Chondrocyte (in vitro differentiated cells): ENCODE measurements around the gene DVL1. TPM values are rescaled to one million over a fixed set of nuclear protein-coding genes. Genes with fewer than 3 reads are reported as not detected.
A peak's percentile ranks its signal among the peaks of the same experiment; 100 is the strongest.

ENCODE experiments used
- DNase-seq: peaks from one replicate; pipeline ENCODE4 v3.0.0; 2021; ENCODE audit warnings: mixed read lengths, low spot score
- H3K27ac Mint-ChIP-seq: one replicate; pipeline ENCODE4 v1.8.0; 2021; ENCODE audit warnings: mild to moderate bottlenecking, moderate library complexity, mixed read lengths; ENCODE audit not compliant: unreplicated experiment
- H3K27me3 Mint-ChIP-seq: 2 replicates; pipeline ENCODE4 v1.8.0; 2021; ENCODE audit warnings: low read depth, mixed read lengths
- H3K36me3 Mint-ChIP-seq: 2 replicates; pipeline ENCODE4 v1.8.0; 2021; ENCODE audit warnings: low read depth, mixed read lengths
- H3K4me1 Mint-ChIP-seq: 2 replicates; pipeline ENCODE4 v1.8.0; 2021; ENCODE audit warnings: low read depth, mild to moderate bottlenecking, mixed read lengths
- H3K4me3 Mint-ChIP-seq: one replicate; pipeline ENCODE4 v1.8.0; 2021; ENCODE audit warnings: mild to moderate bottlenecking, moderate library complexity, mixed read lengths; ENCODE audit not compliant: unreplicated experiment
- H3K9me3 Mint-ChIP-seq: 2 replicates; pipeline ENCODE4 v1.8.0; 2021; ENCODE audit warnings: low read depth, mixed read lengths
- total RNA-seq: library from RNA; stranded (reverse); gene quantifications from 3 replicates; pipeline ENCODE4 v1.2.1, GENCODE V29; 2021
- TF ChIP-seq, protein P1 (sequence below): fragments of 200-600 bp; sonication (generic); IDR thresholded peaks from 2 replicates; pipeline ENCODE4 v1.5.0; 2021; ENCODE audit warnings: antibody characterized with exemption, mild to moderate bottlenecking, moderate library complexity

DVL1 gene
- total RNA-seq, 1 donor from 2014 or later, result 59.6 TPM

- no peak overlapping the region for H3K27ac Mint-ChIP-seq
- H3K9me3 Mint-ChIP-seq, result no peaks in the 10 kb centered on the region
- TF ChIP-seq, protein P1, sequence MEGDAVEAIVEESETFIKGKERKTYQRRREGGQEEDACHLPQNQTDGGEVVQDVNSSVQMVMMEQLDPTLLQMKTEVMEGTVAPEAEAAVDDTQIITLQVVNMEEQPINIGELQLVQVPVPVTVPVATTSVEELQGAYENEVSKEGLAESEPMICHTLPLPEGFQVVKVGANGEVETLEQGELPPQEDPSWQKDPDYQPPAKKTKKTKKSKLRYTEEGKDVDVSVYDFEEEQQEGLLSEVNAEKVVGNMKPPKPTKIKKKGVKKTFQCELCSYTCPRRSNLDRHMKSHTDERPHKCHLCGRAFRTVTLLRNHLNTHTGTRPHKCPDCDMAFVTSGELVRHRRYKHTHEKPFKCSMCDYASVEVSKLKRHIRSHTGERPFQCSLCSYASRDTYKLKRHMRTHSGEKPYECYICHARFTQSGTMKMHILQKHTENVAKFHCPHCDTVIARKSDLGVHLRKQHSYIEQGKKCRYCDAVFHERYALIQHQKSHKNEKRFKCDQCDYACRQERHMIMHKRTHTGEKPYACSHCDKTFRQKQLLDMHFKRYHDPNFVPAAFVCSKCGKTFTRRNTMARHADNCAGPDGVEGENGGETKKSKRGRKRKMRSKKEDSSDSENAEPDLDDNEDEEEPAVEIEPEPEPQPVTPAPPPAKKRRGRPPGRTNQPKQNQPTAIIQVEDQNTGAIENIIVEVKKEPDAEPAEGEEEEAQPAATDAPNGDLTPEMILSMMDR, result no peak
- H3K4me1 Mint-ChIP-seq, result peaks cover 41% of the 10 kb centered on the region
- no peaks in the 10 kb centered on the region for H3K36me3 Mint-ChIP-seq
- H3K4me3 Mint-ChIP-seq, result peak overlapping the region; percentile 54
- no peak for DNase-seq
- no peaks in the 10 kb centered on the region for H3K27me3 Mint-ChIP-seq
Observed at GRCh38 chr1:1354271-1355247, 5.3 kb upstream of the DVL1 start.

GRCh38 chr1:1353389-1354151 lies 4.4 kb upstream of the DVL1 start:
- Mint-ChIP-seq H3K4me3 (no peak overlapping the region), H3K4me1 (peaks cover 31% of the 10 kb centered on the region), H3K27me3 (no peaks in the 10 kb centered on the region), H3K27ac (peak overlapping the region; percentile 2), H3K9me3 (no peaks in the 10 kb centered on the region), H3K36me3 (no peaks in the 10 kb centered on the region)
- DNase-seq, result no peak
- TF ChIP-seq, protein P1, result no peak

DNA sequence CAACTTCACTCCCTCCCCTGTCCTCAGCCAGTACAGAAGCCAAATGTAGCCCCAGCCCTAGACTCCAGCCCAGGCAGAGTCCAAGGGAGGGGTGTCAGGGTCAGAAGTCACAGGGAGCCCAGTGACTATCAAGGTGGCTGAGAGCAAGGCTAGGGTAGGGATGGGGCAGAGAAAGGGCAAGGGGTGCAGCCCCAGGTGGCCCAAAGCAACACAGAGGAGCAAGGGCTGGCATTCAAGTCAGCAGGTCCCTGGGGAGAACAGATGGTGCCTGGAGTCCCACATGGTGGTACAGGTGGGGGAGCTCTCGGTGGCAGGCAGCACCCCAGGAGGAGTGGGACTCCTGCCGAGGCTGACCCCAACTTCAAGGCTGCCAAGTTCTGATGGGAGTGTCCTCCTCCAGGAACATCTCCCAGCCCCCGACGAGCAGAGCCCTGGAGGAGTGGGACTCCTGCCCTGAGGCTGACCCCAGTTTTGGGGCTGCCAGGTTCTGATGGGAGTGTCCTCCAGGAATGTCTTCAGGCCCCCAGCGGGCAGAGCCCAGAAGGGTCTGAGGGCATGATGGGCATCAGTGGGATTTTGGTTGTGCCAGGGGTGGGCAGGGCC lies 3.7 kb upstream of the DVL1 start:
- no peak overlapping the region for H3K27ac Mint-ChIP-seq
- TF ChIP-seq, protein P1, result no peak
- DNase-seq, result no peak

GRCh38 chr1:1351511-1352427 lies 2.6 kb upstream of the DVL1 start:
- TF ChIP-seq, protein P1, result no peak
- H3K4me3 Mint-ChIP-seq, result peak overlapping the region; percentile 52
- no peak for DNase-seq
- H3K4me1 Mint-ChIP-seq, result peaks cover 28% of the 10 kb centered on the region
- peak overlapping the region; percentile 57 for H3K27ac Mint-ChIP-seq
- H3K36me3 Mint-ChIP-seq, result no peaks in the 10 kb centered on the region
- no peaks in the 10 kb centered on the region for H3K27me3 Mint-ChIP-seq
- no peaks in the 10 kb centered on the region for H3K9me3 Mint-ChIP-seq

More for the DNA sequence above, 3.7 kb upstream of the DVL1 start:
- Mint-ChIP-seq H3K36me3 (no peaks in the 10 kb centered on the region), H3K4me1 (peaks cover 26% of the 10 kb centered on the region), H3K9me3 (no peaks in the 10 kb centered on the region), H3K4me3 (no peak overlapping the region), H3K27me3 (no peaks in the 10 kb centered on the region)
